ENCODE data around the gene SEMA4B.

GRCh38 chr15:90192961-90193786 is 8.0 kb upstream of the SEMA4B start:
- TF ChIP-seq EZH2 (IDR thresholded peaks at IDR 0.05; ENCODE audit: insufficient read depth, poor library complexity, severe bottlenecking) (no peak), EZH2phosphoT487 (IDR thresholded peaks at IDR 0.05; ENCODE audit: insufficient read depth, low read depth) (no peak)

All from GM23248 (cell line).